ENCODE data around the gene ICAM3.

Gene ICAM3

DNA sequence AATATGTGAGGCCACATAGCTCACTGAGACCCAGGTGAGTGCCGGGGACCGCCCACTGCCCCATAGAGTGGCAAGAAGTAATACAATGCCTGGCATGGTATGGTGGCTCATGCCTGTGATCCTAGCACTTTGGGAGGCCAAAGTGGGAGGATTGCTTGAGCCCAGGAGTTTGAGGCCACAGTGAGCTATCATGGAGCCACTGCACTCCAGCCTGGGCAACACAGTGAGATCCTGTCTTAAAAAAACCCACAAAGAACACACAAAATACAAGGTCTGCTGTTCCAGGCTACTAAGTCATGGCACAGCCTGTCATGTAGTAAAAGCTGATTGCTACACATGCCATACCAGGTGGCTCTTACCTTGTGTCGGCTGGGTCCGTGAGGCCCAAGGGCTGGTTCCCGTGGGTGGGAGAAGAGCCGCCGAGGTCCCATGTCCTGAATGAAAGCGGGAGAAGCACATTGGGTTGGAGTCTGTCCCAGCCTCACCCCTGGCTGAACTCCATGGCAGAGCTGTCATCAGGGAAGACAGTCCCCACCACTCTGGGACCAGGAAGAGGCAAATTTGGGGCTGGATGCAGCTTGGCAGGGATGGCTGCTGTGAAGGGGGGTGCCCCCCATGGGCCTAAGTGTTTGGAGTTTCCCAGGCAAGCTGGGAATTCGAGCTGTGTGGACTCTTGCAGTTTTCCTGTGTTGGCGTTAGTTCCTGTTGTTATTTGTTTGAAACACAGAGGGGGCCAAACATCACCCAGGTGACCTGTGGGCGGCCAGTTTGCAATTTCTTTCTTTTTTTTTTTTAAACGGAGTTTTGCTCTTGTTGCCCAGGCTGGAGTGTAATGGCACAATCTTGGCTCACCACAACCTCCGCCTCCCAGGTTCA, 20.4 kb downstream of the ICAM3 start:
- no peak for DNase-seq (ENCODE audit: low spot score)

DNA sequence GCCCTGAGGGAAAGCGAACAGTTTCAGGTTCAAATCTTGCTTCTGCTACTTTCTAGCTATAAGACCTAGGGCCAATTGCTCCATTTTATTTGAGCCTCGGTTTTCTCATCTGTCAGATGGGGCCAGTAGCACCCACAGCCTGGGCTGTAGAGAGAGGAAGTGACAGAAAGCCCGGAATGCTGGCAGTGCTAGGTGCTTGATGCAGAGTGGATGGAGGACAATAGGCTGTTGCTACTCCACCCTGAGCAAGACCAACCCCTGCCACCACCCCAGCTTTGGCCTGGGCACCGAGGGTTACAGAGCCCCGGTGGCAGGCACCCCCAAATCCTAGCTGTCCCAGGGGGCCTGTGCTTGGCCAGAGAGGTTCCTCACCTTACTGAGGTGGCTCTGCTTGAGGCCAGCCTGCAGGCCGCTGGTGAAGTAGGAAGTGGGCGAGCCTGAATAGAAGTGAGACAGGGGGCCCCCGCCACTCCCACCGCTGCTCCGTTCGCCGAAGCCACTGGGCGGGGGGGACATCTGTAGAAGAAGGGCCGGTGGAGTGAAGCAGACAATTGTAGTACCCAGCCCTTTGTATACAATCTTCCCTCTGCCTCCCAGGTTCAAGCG, 21.5 kb downstream of the ICAM3 start:
- DNase-seq (ENCODE audit: low spot score) = no peak

DNA sequence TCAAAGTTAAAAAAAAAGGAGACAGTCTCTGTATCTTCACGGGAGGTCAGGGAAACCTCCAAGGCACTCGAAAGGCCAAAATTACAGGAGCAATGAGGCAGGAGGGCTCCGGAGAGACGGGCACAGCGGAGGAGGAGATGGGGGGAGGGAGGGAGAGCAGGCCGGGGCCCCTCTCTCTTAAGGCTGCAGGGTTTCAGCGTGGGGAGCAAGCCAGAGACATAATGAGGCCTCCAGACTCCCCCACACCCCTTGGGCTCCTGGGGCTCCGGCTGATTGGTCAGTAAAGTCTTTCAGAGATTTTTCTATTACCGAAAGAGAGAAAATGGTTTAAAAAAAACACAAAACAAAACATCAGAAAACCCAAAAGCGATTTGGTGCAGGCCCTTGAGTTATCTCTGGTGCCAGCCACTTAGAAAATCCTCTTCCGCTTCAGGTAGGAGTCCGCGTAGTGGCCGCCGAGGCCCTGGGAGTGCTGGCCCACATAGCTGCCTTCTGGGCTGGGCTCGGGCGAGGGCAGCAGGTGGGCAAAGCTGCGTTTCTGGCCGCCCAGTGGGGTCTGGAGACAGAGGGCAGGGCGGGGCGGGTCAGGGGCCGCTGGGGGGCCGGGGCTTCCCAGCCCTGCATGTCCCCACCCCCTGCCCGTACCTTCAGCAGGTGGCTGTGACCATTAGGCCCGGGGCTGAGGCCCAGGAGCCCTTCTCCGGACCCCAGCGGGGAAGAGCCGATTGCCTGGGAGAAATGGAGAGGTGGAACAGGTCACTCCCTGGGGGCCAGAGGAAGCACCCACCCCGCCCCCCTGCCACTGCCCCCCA, 22.2 kb downstream of the ICAM3 start:
- no peak for DNase-seq (ENCODE audit: low spot score)

DNA sequence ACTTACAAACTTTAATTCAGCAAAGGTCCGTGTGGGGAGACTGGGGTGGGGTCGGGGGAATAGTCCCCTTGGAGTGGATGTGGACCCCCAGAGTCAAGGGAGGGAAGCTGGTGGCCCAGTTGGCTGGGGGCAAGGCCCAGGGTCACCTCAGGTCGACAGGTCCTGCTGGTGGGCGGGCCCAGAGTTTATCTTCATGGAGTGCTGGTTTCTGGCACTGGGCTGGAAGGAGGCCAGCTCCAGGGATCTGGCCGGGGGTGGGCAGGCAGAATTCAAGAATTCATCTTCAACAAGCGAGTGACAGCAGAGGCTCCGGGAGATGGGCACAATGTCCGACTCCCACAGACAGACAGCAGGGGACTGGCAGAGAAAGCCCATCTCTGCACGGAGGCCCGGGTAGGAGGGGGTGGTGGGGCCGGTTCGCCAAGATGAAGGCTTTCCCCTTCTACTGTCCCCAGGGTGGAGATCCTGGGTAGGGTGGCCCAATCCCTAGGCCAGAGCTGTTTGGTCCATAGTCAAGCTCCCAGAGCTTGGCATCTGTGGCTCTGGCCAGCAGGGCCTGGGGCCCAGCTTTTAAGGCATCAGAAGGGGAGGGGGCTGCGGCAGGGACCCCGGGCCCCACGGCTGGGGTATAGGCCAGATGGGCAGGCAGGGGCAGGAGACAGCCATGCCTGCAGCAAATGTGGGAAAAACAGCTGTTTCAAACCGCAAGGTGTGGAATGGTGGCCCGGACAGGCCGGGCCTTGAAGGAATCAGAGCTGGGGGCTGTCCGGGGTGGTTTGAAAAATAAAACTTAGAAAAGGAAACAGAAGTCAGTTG, 23.0 kb downstream of the ICAM3 start:
- DNase-seq (ENCODE audit: low spot score) = peak; percentile 74

DNA sequence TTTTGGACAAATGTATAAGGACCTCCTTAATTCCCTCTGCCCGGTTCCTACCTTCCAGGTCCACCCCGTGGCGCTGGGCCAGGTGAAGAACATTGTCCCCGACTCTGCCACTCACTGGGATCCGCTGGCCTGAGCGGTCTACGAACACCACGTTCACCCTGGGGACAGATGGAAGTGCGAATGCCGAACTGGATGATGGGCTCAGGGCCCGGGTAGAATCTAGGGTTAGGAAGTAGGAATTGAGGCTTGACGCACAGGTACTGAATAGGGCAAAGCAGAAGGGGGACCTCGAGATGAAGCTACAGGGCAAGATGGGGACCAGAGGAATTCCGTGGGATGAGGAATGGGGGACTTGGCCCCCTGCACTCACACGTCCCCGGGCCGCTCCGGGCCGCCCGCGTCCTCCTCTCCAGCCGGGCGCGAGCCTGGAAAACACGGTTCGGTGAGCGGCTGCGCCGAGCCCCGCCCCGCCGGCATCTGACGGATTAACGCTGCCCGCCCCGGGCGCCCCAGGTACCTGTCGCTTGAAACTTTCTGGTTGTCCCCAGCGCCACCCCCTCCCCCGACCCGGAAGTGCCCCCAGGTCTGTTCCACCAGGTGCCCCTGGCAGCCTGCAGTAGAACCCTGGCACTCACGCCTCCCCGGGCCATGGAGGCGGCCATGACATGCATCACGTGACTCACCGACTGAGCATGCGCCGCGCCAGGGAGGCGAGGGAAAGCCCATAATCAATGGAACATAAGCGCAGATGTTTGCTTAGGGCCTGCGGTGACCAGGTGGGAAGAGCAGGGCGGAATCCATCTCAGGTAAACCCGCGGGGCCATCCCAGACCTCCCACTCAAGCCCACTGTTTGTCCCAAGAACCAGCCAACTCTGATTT, 23.8 kb downstream of the ICAM3 start, which contains the start of gene FDX2:
Gene FDX2, minus strand, starts transcription at position 681 of the 880 bp plus-strand sequence. Its CDS starts 19 bp downstream, at position 662.
- DNase-seq (ENCODE audit: low spot score) = peak; percentile 93

DNA sequence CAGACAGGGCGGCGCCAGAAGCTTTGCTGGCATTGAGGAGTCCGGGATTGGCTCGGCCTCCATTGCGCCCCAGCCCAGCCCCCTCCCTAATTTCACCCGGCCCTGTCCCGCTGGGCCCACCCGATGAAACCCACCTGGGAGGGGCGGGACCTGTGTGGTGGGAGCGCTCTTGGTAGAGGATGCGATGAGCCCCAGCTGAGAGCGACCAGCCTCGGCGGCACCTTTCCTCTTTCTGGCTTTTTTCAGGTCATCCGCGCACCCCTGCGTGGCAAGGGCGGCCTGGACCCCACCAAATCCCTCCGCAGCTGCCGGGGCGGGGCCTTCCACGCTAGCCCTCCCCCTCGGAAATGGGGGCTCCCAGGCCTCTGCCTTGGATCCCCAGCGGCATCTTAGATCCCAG, 30.0 kb downstream of the ICAM3 start, which contains the start of gene ZGLP1:
Gene ZGLP1, minus strand, starts transcription at position 393 of the 400 bp plus-strand sequence.
- no peak for DNase-seq (ENCODE audit: low spot score)

DNA sequence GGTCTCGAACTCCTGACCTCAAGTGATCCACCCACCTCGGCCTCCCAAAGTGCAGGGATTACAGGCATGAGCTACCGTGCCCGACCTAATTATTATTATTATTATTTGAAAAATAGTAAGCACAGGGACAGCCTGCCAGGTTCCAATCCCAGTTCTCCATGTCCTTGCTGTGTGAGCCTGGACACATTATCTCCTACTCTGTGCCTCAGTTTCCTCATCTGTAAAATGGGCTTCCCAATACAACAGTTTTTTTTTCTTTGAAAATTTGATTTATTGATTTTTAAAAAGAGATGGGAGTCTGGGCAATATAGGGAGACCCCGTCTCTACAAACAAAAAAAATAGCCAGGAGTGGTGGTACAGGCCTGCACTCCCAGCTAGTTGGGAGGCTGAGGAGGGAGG, 33.1 kb downstream of the ICAM3 start:
- DNase-seq (ENCODE audit: low spot score) = no peak

DNA sequence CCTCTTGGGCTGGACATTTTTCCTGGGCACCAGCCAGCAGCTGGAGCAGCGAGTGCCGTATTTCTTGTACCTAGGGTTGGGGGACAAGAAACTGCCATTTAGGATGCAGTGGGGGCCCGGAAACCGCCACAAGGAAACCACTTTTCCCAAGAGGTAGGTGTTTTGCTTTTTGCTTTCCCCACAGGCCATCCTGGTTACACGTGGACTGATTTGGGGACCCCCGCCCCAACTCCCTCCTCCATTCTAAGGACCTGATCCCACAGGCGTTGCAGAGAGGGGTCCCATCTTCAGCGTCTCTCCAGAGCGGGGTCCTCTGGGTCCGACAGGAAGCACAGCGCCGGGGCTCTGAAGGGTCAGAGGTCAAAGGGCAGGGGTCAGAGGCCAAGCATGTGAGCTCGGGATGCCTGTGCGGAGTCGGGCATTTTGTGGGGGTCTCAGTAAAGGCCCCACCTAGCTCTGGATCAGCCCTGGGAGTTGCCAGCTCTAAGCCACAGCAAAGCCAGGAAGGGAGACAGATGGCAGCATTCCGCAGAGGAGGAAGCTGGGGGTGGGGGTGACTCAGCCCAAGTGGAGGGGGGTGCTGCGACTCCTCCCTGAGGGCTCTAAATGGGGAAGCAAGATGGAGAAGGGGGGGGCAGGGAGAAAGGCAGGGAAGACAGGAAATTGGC, 34.2 kb downstream of the ICAM3 start:
- no peak for DNase-seq (ENCODE audit: low spot score)

DNA sequence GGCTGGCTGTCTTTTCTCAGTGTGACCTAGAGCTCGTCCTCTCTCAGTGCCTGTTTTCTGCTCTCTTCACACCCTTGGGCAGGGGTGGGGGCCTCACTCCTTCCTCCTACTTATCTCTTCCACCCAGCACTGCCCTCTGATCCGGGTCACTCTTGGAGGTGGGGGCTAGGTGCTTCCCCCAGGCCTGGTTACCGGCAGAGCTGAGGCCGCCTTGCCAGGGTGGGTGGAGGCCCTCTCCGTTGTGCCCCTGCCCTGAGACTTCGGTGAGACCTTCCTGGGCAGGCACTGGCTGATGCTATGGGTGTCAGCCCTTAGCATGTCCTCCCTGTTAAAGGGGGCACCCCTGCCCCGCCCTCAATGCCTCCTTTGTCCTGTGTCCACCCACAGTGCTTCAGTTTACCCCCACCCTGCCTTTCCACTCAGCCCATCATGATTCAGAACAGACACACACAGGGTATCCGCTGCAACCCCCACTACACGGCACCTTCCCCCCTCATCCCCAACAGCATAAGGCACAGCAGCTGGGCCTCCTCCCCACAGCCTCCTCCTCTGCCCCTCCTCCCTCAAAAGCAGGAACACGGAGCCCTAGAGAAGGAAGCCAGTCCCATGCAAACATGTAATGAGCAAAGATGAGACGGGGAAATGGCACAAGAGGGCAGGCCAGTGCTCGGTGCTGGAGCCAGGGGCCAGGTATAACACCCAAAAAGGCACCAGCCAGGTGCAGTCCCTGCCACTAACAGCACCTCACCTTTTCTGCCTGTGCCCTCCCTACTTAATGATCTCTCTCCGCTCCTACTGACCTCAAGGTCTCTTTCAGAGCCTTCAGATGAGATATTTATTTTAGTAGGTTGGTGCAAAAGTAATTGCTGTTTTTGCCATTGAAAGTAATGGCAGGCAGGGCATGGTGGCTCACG, 39.6 kb downstream of the ICAM3 start:
- peak; percentile 77 for DNase-seq (ENCODE audit: low spot score)

DNA sequence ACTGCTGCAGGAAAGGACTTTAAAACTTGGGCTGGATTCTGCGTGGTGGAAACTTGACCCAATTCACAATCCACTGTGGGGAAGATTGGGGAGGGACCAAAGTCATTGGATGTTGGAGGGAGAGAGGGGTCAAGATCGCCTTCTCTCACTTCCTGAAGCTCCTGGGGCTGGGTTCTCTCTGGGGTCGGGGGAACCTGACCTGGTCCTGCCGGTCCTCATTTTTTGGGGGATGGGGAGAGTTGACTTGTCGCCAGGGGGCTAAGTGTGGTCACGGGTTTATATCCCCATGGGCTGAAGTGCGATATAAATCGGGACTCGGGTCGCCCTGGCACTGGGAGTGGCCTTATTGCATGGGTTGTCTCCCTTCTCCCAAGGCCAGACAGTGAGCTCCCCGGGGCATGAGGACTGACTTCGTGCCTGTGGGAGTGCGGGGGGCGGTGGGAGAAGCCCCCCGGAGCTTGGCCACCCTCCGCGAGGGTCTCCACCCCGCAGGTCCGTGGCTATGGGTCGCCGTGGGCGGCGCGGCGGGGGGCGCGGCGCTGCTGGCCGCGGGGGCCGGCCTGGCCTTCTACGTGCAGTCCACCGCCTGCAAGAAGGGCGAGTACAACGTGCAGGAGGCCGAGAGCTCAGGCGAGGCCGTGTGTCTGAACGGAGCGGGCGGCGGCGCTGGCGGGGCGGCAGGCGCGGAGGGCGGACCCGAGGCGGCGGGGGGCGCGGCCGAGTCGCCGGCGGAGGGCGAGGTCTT, 43.4 kb downstream of the ICAM3 start:
- no peak for DNase-seq (ENCODE audit: low spot score)

DNA sequence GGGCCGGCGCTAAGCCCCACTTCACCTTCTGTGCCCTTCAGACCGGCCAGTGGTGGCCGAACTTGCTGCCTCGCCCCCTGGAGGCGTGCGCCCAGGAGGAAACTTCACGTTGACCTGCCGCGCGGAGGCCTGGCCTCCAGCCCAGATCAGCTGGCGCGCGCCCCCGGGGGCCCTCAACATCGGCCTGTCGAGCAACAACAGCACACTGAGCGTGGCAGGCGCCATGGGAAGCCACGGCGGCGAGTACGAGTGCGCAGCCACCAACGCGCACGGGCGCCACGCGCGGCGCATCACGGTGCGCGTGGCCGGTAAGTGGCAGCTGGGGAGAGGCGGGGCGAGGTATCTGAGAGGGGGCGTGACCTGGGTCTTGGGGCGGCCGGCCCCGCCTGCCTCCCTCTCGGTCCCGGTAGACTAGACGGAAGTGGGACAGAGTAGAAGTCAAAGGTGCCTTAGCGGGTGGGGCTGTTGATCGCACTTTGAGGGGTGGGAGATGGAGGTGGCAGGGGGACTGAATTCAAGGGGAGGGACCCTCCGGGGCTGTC, 44.0 kb downstream of the ICAM3 start:
- DNase-seq (ENCODE audit: low spot score) = peak; percentile 67

DNA sequence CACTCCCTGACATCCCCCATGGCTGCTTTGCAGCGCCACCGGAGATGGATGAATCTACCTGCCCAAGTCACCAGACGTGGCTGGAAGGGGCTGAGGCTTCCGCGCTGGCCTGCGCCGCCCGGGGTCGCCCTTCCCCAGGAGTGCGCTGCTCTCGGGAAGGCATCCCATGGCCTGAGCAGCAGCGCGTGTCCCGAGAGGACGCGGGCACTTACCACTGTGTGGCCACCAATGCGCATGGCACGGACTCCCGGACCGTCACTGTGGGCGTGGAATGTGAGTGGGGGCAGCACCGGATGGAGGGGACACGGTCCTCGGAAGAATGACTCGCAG, 45.1 kb downstream of the ICAM3 start:
- no peak for DNase-seq (ENCODE audit: low spot score)

DNA sequence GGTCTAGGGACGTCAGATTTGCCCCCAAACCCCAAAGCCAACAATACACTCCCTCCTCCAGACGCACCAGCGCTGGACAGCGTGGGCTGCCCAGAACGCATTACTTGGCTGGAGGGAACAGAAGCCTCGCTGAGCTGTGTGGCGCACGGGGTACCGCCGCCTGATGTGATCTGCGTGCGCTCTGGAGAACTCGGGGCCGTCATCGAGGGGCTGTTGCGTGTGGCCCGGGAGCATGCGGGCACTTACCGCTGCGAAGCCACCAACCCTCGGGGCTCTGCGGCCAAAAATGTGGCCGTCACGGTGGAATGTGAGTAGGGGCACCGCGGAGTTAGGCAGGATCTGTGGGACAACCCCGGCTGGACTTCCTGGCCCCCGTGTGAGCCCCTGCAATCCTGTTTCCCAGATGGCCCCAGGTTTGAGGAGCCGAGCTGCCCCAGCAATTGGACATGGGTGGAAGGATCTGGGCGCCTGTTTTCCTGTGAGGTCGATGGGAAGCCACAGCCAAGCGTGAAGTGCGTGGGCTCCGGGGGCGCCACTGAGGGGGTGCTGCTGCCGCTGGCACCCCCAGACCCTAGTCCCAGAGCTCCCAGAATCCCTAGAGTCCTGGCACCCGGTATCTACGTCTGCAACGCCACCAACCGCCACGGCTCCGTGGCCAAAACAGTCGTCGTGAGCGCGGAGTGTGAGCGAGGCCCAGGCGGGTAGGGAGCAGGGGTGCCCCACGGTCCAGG, 45.6 kb downstream of the ICAM3 start:
- no peak for DNase-seq (ENCODE audit: low spot score)

DNA sequence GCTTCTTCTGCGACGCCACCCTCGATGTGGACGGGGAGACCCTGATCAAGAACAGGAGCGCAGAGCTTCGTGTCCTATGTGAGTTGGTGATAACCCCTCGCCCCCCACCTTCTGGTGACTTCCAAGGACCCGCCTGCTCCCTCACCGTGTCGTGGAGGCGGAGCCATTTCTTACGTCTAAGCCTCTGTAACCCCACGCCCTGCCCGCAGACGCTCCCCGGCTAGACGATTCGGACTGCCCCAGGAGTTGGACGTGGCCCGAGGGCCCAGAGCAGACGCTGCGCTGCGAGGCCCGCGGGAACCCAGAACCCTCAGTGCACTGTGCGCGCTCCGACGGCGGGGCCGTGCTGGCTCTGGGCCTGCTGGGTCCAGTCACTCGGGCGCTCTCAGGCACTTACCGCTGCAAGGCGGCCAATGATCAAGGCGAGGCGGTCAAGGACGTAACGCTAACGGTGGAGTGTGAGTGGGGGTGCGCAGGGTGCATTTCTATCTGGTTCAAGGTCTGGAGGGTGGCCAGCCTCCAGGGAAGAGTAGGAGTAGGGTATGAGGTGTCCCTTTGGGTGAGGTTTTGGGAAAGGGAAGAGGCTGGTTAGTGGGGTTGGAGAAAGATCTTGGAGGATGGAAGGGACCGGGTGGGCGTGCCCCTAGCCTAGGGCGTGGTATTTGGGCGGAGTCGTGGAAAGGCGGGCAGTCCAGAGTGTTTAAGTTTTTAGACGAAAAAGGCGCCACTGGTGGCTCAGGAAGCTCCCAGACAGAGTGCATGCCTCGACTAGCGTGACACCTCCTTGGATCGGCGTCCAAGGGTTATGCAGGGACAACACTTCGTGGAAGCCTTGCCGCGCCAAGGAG, 46.4 kb downstream of the ICAM3 start:
- peak; percentile 50 for DNase-seq (ENCODE audit: low spot score)

DNA sequence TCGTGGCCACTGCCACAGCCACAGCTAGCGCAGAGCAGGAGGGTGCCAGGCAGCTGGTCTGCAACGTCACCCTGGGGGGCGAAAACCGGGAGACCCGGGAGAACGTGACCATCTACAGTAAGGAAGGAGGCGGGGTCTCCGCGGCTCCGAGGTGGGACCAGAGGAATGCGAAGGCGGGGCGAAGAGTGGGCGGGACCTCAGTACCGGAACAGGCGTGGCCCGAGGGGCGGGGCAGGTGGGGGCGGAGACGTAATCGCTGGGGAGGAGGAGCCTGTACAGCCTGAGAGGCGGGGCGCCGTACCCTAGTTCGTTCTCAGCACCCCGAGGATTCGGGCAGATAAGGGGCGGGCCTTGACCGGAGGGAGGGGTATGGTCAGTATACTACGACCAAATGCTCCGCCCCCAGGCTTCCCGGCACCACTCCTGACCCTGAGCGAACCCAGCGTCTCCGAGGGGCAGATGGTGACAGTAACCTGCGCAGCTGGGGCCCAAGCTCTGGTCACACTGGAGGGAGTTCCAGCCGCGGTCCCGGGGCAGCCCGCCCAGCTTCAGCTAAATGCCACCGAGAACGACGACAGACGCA, 47.1 kb downstream of the ICAM3 start:
- DNase-seq (ENCODE audit: low spot score) = peak; percentile 95

DNA sequence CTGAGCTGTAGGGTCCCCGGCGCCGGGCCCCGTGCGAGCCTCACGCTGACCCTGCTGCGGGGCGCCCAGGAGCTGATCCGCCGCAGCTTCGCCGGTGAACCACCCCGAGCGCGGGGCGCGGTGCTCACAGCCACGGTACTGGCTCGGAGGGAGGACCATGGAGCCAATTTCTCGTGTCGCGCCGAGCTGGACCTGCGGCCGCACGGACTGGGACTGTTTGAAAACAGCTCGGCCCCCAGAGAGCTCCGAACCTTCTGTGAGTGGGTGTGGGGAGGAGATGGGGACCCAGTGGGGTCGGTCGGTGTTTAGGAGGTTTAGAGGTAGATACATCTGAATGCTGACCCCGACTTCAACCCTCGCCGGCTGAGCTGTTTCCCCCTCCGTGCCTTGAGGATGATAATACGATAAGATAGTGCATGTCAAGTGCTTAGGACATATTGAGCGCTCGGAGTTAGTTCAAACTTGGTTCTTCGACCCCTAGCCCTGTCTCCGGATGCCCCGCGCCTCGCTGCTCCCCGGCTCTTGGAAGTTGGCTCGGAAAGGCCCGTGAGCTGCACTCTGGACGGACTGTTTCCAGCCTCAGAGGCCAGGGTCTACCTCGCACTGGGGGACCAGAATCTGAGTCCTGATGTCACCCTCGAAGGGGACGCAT, 47.7 kb downstream of the ICAM3 start:
- no peak for DNase-seq (ENCODE audit: low spot score)

Data from hematopoietic multipotent progenitor cell treated with erythropoietin and hydrocortisone succinate and interleukin-3 and kit ligand, for 17 days (in vitro differentiated cells).